Measurements from ENCODE around the gene BAZ2A.

BAZ2A gene

GRCh38 chr12:56599797-56600196 is 30.3 kb downstream of the BAZ2A start:
- TF ChIP-seq CTCF (IDR thresholded peaks at IDR 0.05; ENCODE audit: borderline replicate concordance, control extremely low read depth, extremely low read depth, insufficient read depth, missing control alignments), result no peak
- in situ Hi-C loops (cut with MboI; ENCODE audit: low sequenced_read_pairs, unreplicated experiment), result loop anchor here (25.0 kb wide), 1 partner anchor 87 kb away; the partner anchor contains the start of gene RBMS2
- no peak for DNase-seq (ENCODE audit: low spot score)

GRCh38 chr12:56599041-56599440 is 31.1 kb downstream of the BAZ2A start:
- in situ Hi-C loops (cut with MboI; ENCODE audit: low sequenced_read_pairs, unreplicated experiment), result no loop called here
- TF ChIP-seq CTCF (IDR thresholded peaks at IDR 0.05; ENCODE audit: borderline replicate concordance, control extremely low read depth, extremely low read depth, insufficient read depth, missing control alignments), result no peak
- DNase-seq (ENCODE audit: low spot score), result no peak

GRCh38 chr12:56596815-56597214 is 33.3 kb downstream of the BAZ2A start:
- in situ Hi-C loops (cut with MboI; ENCODE audit: low sequenced_read_pairs, unreplicated experiment), result no loop called here

GRCh38 chr12:56593909-56594621 is 36.1 kb downstream of the BAZ2A start:
- peak; percentile 85 for TF ChIP-seq CTCF (IDR thresholded peaks at IDR 0.05; ENCODE audit: borderline replicate concordance, control extremely low read depth, extremely low read depth, insufficient read depth, missing control alignments)
- DNase-seq (ENCODE audit: low spot score), result peak; percentile 74
- in situ Hi-C loops (cut with MboI; ENCODE audit: low sequenced_read_pairs, unreplicated experiment), result no loop called here

More at GRCh38 chr12:56596815-56597214, 33.3 kb downstream of the BAZ2A start:
- TF ChIP-seq CTCF (IDR thresholded peaks at IDR 0.05; ENCODE audit: borderline replicate concordance, control extremely low read depth, extremely low read depth, insufficient read depth, missing control alignments), result no peak
- no peak for DNase-seq (ENCODE audit: low spot score)

- in situ Hi-C loops (cut with MboI; ENCODE audit: low sequenced_read_pairs, unreplicated experiment), result no loop called here
- DNase-seq (ENCODE audit: low spot score), result no peak
- no peak for TF ChIP-seq CTCF (IDR thresholded peaks at IDR 0.05; ENCODE audit: borderline replicate concordance, control extremely low read depth, extremely low read depth, insufficient read depth, missing control alignments)
Observed at GRCh38 chr12:56591961-56592360, 38.2 kb downstream of the BAZ2A start.

- TF ChIP-seq CTCF (IDR thresholded peaks at IDR 0.05; ENCODE audit: borderline replicate concordance, control extremely low read depth, extremely low read depth, insufficient read depth, missing control alignments), result no peak
- in situ Hi-C loops (cut with MboI; ENCODE audit: low sequenced_read_pairs, unreplicated experiment), result no loop called here
- DNase-seq (ENCODE audit: low spot score), result no peak
Observed at GRCh38 chr12:56591126-56591525, 39.0 kb downstream of the BAZ2A start.
